ENCODE results near the gene GHRHR.

Gene GHRHR

GRCh38 chr7:30934732-30935568, 28.8 kb upstream of the GHRHR start:
- no peaks in the 10 kb centered on the region for H3K79me1 ChIP-seq (ENCODE audit: low read length)
- no peaks in the 10 kb centered on the region for H3K36me3 ChIP-seq (ENCODE audit: control insufficient read depth, insufficient read depth, low read length)
- no peak overlapping the region for H4K5ac ChIP-seq (ENCODE audit: low read length)
- H3K23ac ChIP-seq (ENCODE audit: low read length): no peak overlapping the region
- H2BK120ac ChIP-seq (ENCODE audit: low read depth, low read length): no peak overlapping the region
- no peak overlapping the region for H3K18ac ChIP-seq (ENCODE audit: low read length)
- no peak overlapping the region for H3K4ac ChIP-seq (ENCODE audit: low read depth, low read length)
- H3K4me3 ChIP-seq (ENCODE audit: low read length): no peak overlapping the region
- H3K9ac ChIP-seq (ENCODE audit: low read length): no peak overlapping the region
- WGBS (ENCODE audit: extremely low coverage, insufficient coverage, low lambda C conversion rate): no CpG with 5 or more reads among the region's 6 CpGs
- H3K4me2 ChIP-seq (ENCODE audit: low read length): no peak overlapping the region
- no peak overlapping the region for H2AK5ac ChIP-seq (ENCODE audit: low read length)
- H4K8ac ChIP-seq (ENCODE audit: low read depth, low read length): no peak overlapping the region
- no peak overlapping the region for H3K27ac ChIP-seq (ENCODE audit: low read depth, low read length)
- DNase-seq: no peak
- no peaks in the 10 kb centered on the region for H3K4me1 ChIP-seq (ENCODE audit: control insufficient read depth, low read depth, low read length)
- no peaks in the 10 kb centered on the region for H3K27me3 ChIP-seq (ENCODE audit: insufficient read depth, low read length, poor library complexity)
- H3K79me2 ChIP-seq (ENCODE audit: control insufficient read depth, insufficient read depth, low read length): no peaks in the 10 kb centered on the region
- no peak overlapping the region for H2BK15ac ChIP-seq (replicated peaks; ENCODE audit: low read depth)
- no peak overlapping the region for H3K56ac ChIP-seq (ENCODE audit: low read length)
- no peak overlapping the region for H2BK5ac ChIP-seq (ENCODE audit: low read length)

GRCh38 chr7:30935569-30935877, 28.2 kb upstream of the GHRHR start:
- Histone ChIP-seq H3K27ac (ENCODE audit: low read depth, low read length) (no peak overlapping the region), H3K4me3 (ENCODE audit: low read length) (no peak overlapping the region), H3K27me3 (ENCODE audit: insufficient read depth, low read length, poor library complexity) (no peaks in the 10 kb centered on the region), H4K5ac (ENCODE audit: low read length) (no peak overlapping the region), H2AK5ac (ENCODE audit: low read length) (no peak overlapping the region), H3K4ac (ENCODE audit: low read depth, low read length) (no peak overlapping the region), H2BK120ac (ENCODE audit: low read depth, low read length) (no peak overlapping the region), H3K79me2 (ENCODE audit: control insufficient read depth, insufficient read depth, low read length) (no peaks in the 10 kb centered on the region), H4K8ac (ENCODE audit: low read depth, low read length) (no peak overlapping the region), H3K79me1 (ENCODE audit: low read length) (no peaks in the 10 kb centered on the region), H3K23ac (ENCODE audit: low read length) (no peak overlapping the region), H3K36me3 (ENCODE audit: control insufficient read depth, insufficient read depth, low read length) (no peaks in the 10 kb centered on the region), H2BK15ac (replicated peaks; ENCODE audit: low read depth) (no peak overlapping the region), H3K4me1 (ENCODE audit: control insufficient read depth, low read depth, low read length) (no peaks in the 10 kb centered on the region), H3K9ac (ENCODE audit: low read length) (no peak overlapping the region), H3K18ac (ENCODE audit: low read length) (no peak overlapping the region), H3K56ac (ENCODE audit: low read length) (no peak overlapping the region), H2BK5ac (ENCODE audit: low read length) (no peak overlapping the region), H3K4me2 (ENCODE audit: low read length) (no peak overlapping the region)
- no CpG with 5 or more reads among the region's 3 CpGs for WGBS (ENCODE audit: extremely low coverage, insufficient coverage, low lambda C conversion rate)
- no peak for DNase-seq

GRCh38 chr7:30936650-30937245, 27.0 kb upstream of the GHRHR start:
- Histone ChIP-seq H4K8ac (ENCODE audit: low read depth, low read length) (no peak overlapping the region), H3K4me3 (ENCODE audit: low read length) (no peak overlapping the region), H3K23ac (ENCODE audit: low read length) (no peak overlapping the region), H3K4ac (ENCODE audit: low read depth, low read length) (no peak overlapping the region), H4K5ac (ENCODE audit: low read length) (no peak overlapping the region), H3K56ac (ENCODE audit: low read length) (no peak overlapping the region), H3K79me2 (ENCODE audit: control insufficient read depth, insufficient read depth, low read length) (no peaks in the 10 kb centered on the region), H3K4me2 (ENCODE audit: low read length) (no peak overlapping the region), H2AK5ac (ENCODE audit: low read length) (no peak overlapping the region), H3K36me3 (ENCODE audit: control insufficient read depth, insufficient read depth, low read length) (no peaks in the 10 kb centered on the region), H3K4me1 (ENCODE audit: control insufficient read depth, low read depth, low read length) (no peaks in the 10 kb centered on the region), H2BK120ac (ENCODE audit: low read depth, low read length) (no peak overlapping the region), H2BK15ac (replicated peaks; ENCODE audit: low read depth) (no peak overlapping the region), H3K9ac (ENCODE audit: low read length) (no peak overlapping the region), H3K27me3 (ENCODE audit: insufficient read depth, low read length, poor library complexity) (no peaks in the 10 kb centered on the region), H3K79me1 (ENCODE audit: low read length) (no peaks in the 10 kb centered on the region), H2BK5ac (ENCODE audit: low read length) (no peak overlapping the region), H3K27ac (ENCODE audit: low read depth, low read length) (no peak overlapping the region), H3K18ac (ENCODE audit: low read length) (no peak overlapping the region)
- no peak for DNase-seq

DNA sequence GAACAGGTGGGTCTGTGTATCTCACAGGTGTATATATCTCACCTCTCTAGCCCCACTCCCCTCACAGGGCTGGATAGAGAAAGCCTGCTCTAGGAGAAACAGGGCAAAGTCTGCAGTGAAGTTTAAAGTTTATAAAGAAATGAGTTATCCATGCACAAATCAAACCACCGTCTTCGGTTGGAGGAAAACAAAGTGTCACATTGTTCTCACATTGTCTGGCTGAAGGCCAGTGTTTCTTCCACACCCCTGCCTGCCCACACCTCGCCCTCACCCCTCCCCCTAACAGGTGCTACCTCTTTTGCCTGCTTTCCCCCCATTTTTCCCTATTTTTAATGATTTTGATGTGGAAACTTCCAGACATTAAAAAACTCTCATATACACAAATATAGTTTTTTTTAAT, 26.3 kb upstream of the GHRHR start:
- Histone ChIP-seq H3K9ac (ENCODE audit: low read length) (no peak overlapping the region), H2BK120ac (ENCODE audit: low read depth, low read length) (no peak overlapping the region), H4K5ac (ENCODE audit: low read length) (no peak overlapping the region), H4K8ac (ENCODE audit: low read depth, low read length) (no peak overlapping the region), H3K27ac (ENCODE audit: low read depth, low read length) (no peak overlapping the region), H3K4me2 (ENCODE audit: low read length) (no peak overlapping the region), H2AK5ac (ENCODE audit: low read length) (no peak overlapping the region), H3K36me3 (ENCODE audit: control insufficient read depth, insufficient read depth, low read length) (no peaks in the 10 kb centered on the region), H3K56ac (ENCODE audit: low read length) (no peak overlapping the region), H3K4me1 (ENCODE audit: control insufficient read depth, low read depth, low read length) (no peaks in the 10 kb centered on the region), H3K4me3 (ENCODE audit: low read length) (no peak overlapping the region), H3K4ac (ENCODE audit: low read depth, low read length) (no peak overlapping the region), H3K18ac (ENCODE audit: low read length) (no peak overlapping the region), H2BK5ac (ENCODE audit: low read length) (no peak overlapping the region), H2BK15ac (replicated peaks; ENCODE audit: low read depth) (no peak overlapping the region), H3K79me2 (ENCODE audit: control insufficient read depth, insufficient read depth, low read length) (no peaks in the 10 kb centered on the region), H3K23ac (ENCODE audit: low read length) (no peak overlapping the region), H3K79me1 (ENCODE audit: low read length) (no peaks in the 10 kb centered on the region), H3K27me3 (ENCODE audit: insufficient read depth, low read length, poor library complexity) (no peaks in the 10 kb centered on the region)
- DNase-seq: no peak
- no CpG with 5 or more reads among the region's 3 CpGs for WGBS (ENCODE audit: extremely low coverage, insufficient coverage, low lambda C conversion rate)

DNA sequence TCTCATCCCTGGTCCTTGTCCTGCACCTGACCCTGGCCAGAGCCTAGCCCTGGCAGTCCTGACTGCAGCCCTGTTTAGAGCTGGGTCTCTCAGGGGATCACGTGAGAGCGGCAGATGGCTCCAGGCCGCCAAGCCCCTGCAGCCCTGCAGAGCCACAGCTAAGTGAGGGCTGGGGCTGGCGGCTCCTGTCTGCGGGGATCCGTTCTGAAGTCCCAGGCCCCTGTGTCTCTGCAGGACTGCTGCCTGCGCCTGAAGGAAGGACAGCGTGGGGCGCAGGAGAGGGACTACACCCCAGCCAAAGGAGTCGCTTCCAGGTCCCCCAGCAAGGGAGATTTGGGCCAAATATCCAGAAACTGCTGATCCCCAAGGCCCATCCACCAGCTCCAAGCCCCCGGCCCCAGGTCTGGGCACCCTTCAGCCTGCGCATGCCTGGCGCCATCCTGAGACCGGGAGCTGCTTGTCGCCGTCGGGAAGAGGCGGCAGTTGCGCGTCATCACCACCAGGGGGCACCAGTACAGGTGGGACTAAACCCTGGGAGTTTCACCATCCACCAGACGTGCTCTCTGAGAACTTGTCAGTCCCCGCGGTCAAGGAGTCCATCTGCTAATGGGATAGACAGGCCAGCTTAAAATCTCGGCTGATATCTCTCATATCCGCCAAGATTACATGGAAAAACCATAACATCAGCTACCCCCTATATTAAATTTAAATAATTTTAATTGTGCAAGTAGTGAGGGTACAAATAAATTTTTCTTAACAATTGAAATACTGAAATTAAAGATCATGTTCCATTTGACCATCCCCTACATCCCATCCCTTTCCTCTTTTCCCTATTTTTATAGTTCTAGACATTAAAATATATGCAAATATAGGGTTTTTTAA, 25.1 kb upstream of the GHRHR start:
- WGBS (ENCODE audit: extremely low coverage, insufficient coverage, low lambda C conversion rate): no CpG with 5 or more reads among the region's 25 CpGs
- no peak overlapping the region for H3K27ac ChIP-seq (ENCODE audit: low read depth, low read length)
- H3K79me2 ChIP-seq (ENCODE audit: control insufficient read depth, insufficient read depth, low read length): no peaks in the 10 kb centered on the region
- H4K5ac ChIP-seq (ENCODE audit: low read length): no peak overlapping the region
- no peak overlapping the region for H4K8ac ChIP-seq (ENCODE audit: low read depth, low read length)
- H3K36me3 ChIP-seq (ENCODE audit: control insufficient read depth, insufficient read depth, low read length): no peaks in the 10 kb centered on the region
- peak overlapping the region; percentile 28 for H3K4me2 ChIP-seq (ENCODE audit: low read length)
- no peaks in the 10 kb centered on the region for H3K27me3 ChIP-seq (ENCODE audit: insufficient read depth, low read length, poor library complexity)
- peak; percentile 94 for DNase-seq
- no peak overlapping the region for H2BK120ac ChIP-seq (ENCODE audit: low read depth, low read length)
- no peak overlapping the region for H3K23ac ChIP-seq (ENCODE audit: low read length)
- H3K79me1 ChIP-seq (ENCODE audit: low read length): no peaks in the 10 kb centered on the region
- no peaks in the 10 kb centered on the region for H3K4me1 ChIP-seq (ENCODE audit: control insufficient read depth, low read depth, low read length)
- H2BK5ac ChIP-seq (ENCODE audit: low read length): no peak overlapping the region
- H3K9ac ChIP-seq (ENCODE audit: low read length): peak overlapping the region; percentile 58
- H2BK15ac ChIP-seq (replicated peaks; ENCODE audit: low read depth): no peak overlapping the region
- no peak overlapping the region for H3K4ac ChIP-seq (ENCODE audit: low read depth, low read length)
- H2AK5ac ChIP-seq (ENCODE audit: low read length): no peak overlapping the region
- no peak overlapping the region for H3K4me3 ChIP-seq (ENCODE audit: low read length)
- H3K56ac ChIP-seq (ENCODE audit: low read length): peak overlapping the region; percentile 79
- no peak overlapping the region for H3K18ac ChIP-seq (ENCODE audit: low read length)

Measured in mesendoderm (in vitro differentiated cells).